Measurements from ENCODE around the gene NALCN. TPM values are rescaled to one million over a fixed set of nuclear protein-coding genes. Genes with fewer than 3 reads are reported as not detected.

The NALCN gene
- total RNA-seq, 1 donor from 2014 or later = 38.6 TPM

- no peak for DNase-seq (ENCODE audit: low spot score)
- peaks cover 16% of the 10 kb centered on the region for H3K9me3 Mint-ChIP-seq (ENCODE audit: low read depth)
- H3K36me3 Mint-ChIP-seq (ENCODE audit: low read depth) = peaks cover 27% of the 10 kb centered on the region
- H3K27ac Mint-ChIP-seq (ENCODE audit: unreplicated experiment) = no peak overlapping the region
- no peak for TF ChIP-seq CTCF (IDR thresholded peaks at IDR 0.05)
- H3K4me1 Mint-ChIP-seq (ENCODE audit: low read depth) = no peaks in the 10 kb centered on the region
- no peaks in the 10 kb centered on the region for H3K27me3 Mint-ChIP-seq (ENCODE audit: low read depth)
- no peak overlapping the region for H3K4me3 Mint-ChIP-seq (ENCODE audit: unreplicated experiment)
These were observed 367.0 kb downstream of the NALCN start for GRCh38 chr13:101049166-101049850.

GRCh38 chr13:101036546-101036945 lies 379.8 kb downstream of the NALCN start:
- peaks cover 33% of the 10 kb centered on the region for H3K9me3 Mint-ChIP-seq (ENCODE audit: low read depth)
- no peaks in the 10 kb centered on the region for H3K4me1 Mint-ChIP-seq (ENCODE audit: low read depth)
- no peak overlapping the region for H3K27ac Mint-ChIP-seq (ENCODE audit: unreplicated experiment)
- TF ChIP-seq CTCF (IDR thresholded peaks at IDR 0.05) = no peak
- H3K36me3 Mint-ChIP-seq (ENCODE audit: low read depth) = peaks cover 9% of the 10 kb centered on the region
- H3K4me3 Mint-ChIP-seq (ENCODE audit: unreplicated experiment) = no peak overlapping the region
- H3K27me3 Mint-ChIP-seq (ENCODE audit: low read depth) = no peaks in the 10 kb centered on the region
- no peak for DNase-seq (ENCODE audit: low spot score)

- Mint-ChIP-seq H3K4me1 (ENCODE audit: low read depth) (no peaks in the 10 kb centered on the region), H3K36me3 (ENCODE audit: low read depth) (peaks cover 7% of the 10 kb centered on the region), H3K27ac (ENCODE audit: unreplicated experiment) (no peak overlapping the region), H3K9me3 (ENCODE audit: low read depth) (peaks cover 24% of the 10 kb centered on the region), H3K27me3 (ENCODE audit: low read depth) (no peaks in the 10 kb centered on the region), H3K4me3 (ENCODE audit: unreplicated experiment) (no peak overlapping the region)
- TF ChIP-seq CTCF (IDR thresholded peaks at IDR 0.05) = no peak
- no peak for DNase-seq (ENCODE audit: low spot score)
These were observed 381.1 kb downstream of the NALCN start for GRCh38 chr13:101035119-101035620.

- Mint-ChIP-seq H3K9me3 (ENCODE audit: low read depth) (peaks cover 7% of the 10 kb centered on the region), H3K36me3 (ENCODE audit: low read depth) (peaks cover 1% of the 10 kb centered on the region), H3K4me1 (ENCODE audit: low read depth) (no peaks in the 10 kb centered on the region), H3K27ac (ENCODE audit: unreplicated experiment) (no peak overlapping the region), H3K27me3 (ENCODE audit: low read depth) (no peaks in the 10 kb centered on the region), H3K4me3 (ENCODE audit: unreplicated experiment) (no peak overlapping the region)
- DNase-seq (ENCODE audit: low spot score) = no peak
- no peak for TF ChIP-seq CTCF (IDR thresholded peaks at IDR 0.05)
These were observed 389.4 kb downstream of the NALCN start for GRCh38 chr13:101026736-101027398.

GRCh38 chr13:101026328-101026727 lies 390.0 kb downstream of the NALCN start:
- no peak for DNase-seq (ENCODE audit: low spot score)
- Mint-ChIP-seq H3K27ac (ENCODE audit: unreplicated experiment) (no peak overlapping the region), H3K36me3 (ENCODE audit: low read depth) (peaks cover 1% of the 10 kb centered on the region), H3K4me1 (ENCODE audit: low read depth) (no peaks in the 10 kb centered on the region), H3K4me3 (ENCODE audit: unreplicated experiment) (no peak overlapping the region), H3K27me3 (ENCODE audit: low read depth) (no peaks in the 10 kb centered on the region), H3K9me3 (ENCODE audit: low read depth) (peaks cover 6% of the 10 kb centered on the region)
- TF ChIP-seq CTCF (IDR thresholded peaks at IDR 0.05) = no peak

Measured in chondrocyte (in vitro differentiated cells).